Right ventricle myocardium inferior (tissue), 1 donor: ENCODE measurements around the gene PDIA4. TPM values are rescaled to one million over a fixed set of nuclear protein-coding genes. Genes with fewer than 3 reads are reported as not detected.
A peak's percentile ranks its signal among the peaks of the same experiment; 100 is the strongest.
"Not testable (repeated sequence)": the region's sequence is repeated elsewhere in the genome, so short reads cannot be mapped to it uniquely, and the experiment has no call there.

Experiments
- ATAC-seq: fragments of 200-7000 bp; cut with Tn5 transposase; one replicate; pipeline ENCODE4 v1.9.1; 2020; ENCODE audit warnings: mild to moderate bottlenecking, moderate library complexity
- DNase-seq: peaks from one replicate; pipeline ENCODE4 v3.0.0; 2021; ENCODE audit errors: missing footprints
- intact Hi-C: fragments of 100-400 bp; cut with DNase I; formaldehyde crosslinking; loops from one replicate; pipeline ENCODE4 v1.11.0; 2022
- total RNA-seq: library from RNA; stranded (reverse); fragmentation: NEBNext Ultra II Directional; extraction: Animal tissue kit (Norgen Biotek cat#: 25700); gene quantifications from one replicate; pipeline ENCODE4 v1.2.1, GENCODE V29; 2021
- donor health status: DM: no; HTN: yes; CAD: no; lungs with severe emphysema.

PDIA4 gene
- total RNA-seq, 1 donor from 2014 or later = 48.7 TPM

GRCh38 chr7:149041350-149041749 is 13.0 kb upstream of the PDIA4 start:
- ATAC-seq (no peak), DNase-seq (no peak)

GRCh38 chr7:149038641-149039040 is 10.3 kb upstream of the PDIA4 start:
- DNase-seq, intact Hi-C loops, ATAC-seq: not testable (repeated sequence)

More at GRCh38 chr7:149041350-149041749, 13.0 kb upstream of the PDIA4 start:
- intact Hi-C loops = no loop called here

GRCh38 chr7:149036676-149037075 is 8.4 kb upstream of the PDIA4 start:
- intact Hi-C loops = no loop called here
- DNase-seq (no peak), ATAC-seq (no peak)

GRCh38 chr7:149031353-149031910 is 3.1 kb upstream of the PDIA4 start:
- ATAC-seq (no peak), DNase-seq (no peak)
- intact Hi-C loops = no loop called here

- DNase-seq, intact Hi-C loops, ATAC-seq: not testable (repeated sequence)
These were observed 2.1 kb upstream of the PDIA4 start for GRCh38 chr7:149030439-149030838.

- no peak for DNase-seq
- intact Hi-C loops = loop anchor here (1.0 to 2.0 kb wide), 4 partner anchors 38 to 99 kb away; partner anchors contain the start of genes ZNF425 and ZNF786
- ATAC-seq = no peak
These were observed 527 bp downstream of the PDIA4 start for GRCh38 chr7:149027611-149028345.

GRCh38 chr7:149027055-149027454 is 1.2 kb downstream of the PDIA4 start:
- ATAC-seq (no peak), DNase-seq (no peak)
- intact Hi-C loops = no loop called here

- intact Hi-C loops = no loop called here
- ATAC-seq = no peak
- no peak for DNase-seq
These were observed 4.6 kb downstream of the PDIA4 start for GRCh38 chr7:149023662-149024061.

- intact Hi-C loops = no loop called here
- ATAC-seq (no peak), DNase-seq (no peak)
These were observed 5.4 kb downstream of the PDIA4 start for GRCh38 chr7:149022756-149023360.

- DNase-seq (no peak), ATAC-seq (no peak)
- intact Hi-C loops = no loop called here
These were observed 6.6 kb downstream of the PDIA4 start for GRCh38 chr7:149021725-149022062.

GRCh38 chr7:149020483-149020882 is 7.8 kb downstream of the PDIA4 start:
- DNase-seq (no peak), ATAC-seq (no peak)
- intact Hi-C loops = no loop called here

- DNase-seq = no peak
- ATAC-seq = no peak
- intact Hi-C loops = no loop called here
These were observed 11.4 kb downstream of the PDIA4 start for GRCh38 chr7:149016876-149017275.

- intact Hi-C loops = no loop called here
- DNase-seq = no peak
- ATAC-seq = no peak
These were observed 14.0 kb downstream of the PDIA4 start for GRCh38 chr7:149014309-149014708.

- peak; percentile 28 for DNase-seq
- intact Hi-C loops = no loop called here
- ATAC-seq = no peak
These were observed 14.4 kb downstream of the PDIA4 start for GRCh38 chr7:149013876-149014275.

GRCh38 chr7:149012730-149013129 is 15.6 kb downstream of the PDIA4 start:
- not testable (repeated sequence) for ATAC-seq

GRCh38 chr7:149011491-149011890 is 16.8 kb downstream of the PDIA4 start:
- DNase-seq = peak; percentile 9
- no peak for ATAC-seq
- intact Hi-C loops = no loop called here

More at GRCh38 chr7:149012730-149013129, 15.6 kb downstream of the PDIA4 start:
- DNase-seq = peak; percentile 26
- intact Hi-C loops = not testable (repeated sequence)

GRCh38 chr7:149010451-149010850 is 17.9 kb downstream of the PDIA4 start:
- ATAC-seq = no peak
- DNase-seq = peak; percentile 25
- intact Hi-C loops = no loop called here

- no peak for ATAC-seq
- intact Hi-C loops = no loop called here
- DNase-seq = no peak
These were observed 18.8 kb downstream of the PDIA4 start for GRCh38 chr7:149009527-149009926.

GRCh38 chr7:149007611-149008010 is 20.7 kb downstream of the PDIA4 start:
- intact Hi-C loops = no loop called here
- DNase-seq (no peak), ATAC-seq (no peak)

- DNase-seq (no peak), ATAC-seq (no peak)
These were observed 21.2 kb downstream of the PDIA4 start for GRCh38 chr7:149007146-149007545.

More at GRCh38 chr7:149007146-149007545, 21.2 kb downstream of the PDIA4 start:
- intact Hi-C loops = no loop called here
